ENCODE data around the gene NAAA. TPM values are rescaled to one million over a fixed set of nuclear protein-coding genes. Genes with fewer than 3 reads are reported as not detected.

NAAA gene
- total and polyA plus RNA-seq, 9 of the 15 experiments (the other 6 are each of a cell fraction or from before 2014, with no cell fraction given) = 1.3 to 7.9 (median 5.9) TPM

DNA sequence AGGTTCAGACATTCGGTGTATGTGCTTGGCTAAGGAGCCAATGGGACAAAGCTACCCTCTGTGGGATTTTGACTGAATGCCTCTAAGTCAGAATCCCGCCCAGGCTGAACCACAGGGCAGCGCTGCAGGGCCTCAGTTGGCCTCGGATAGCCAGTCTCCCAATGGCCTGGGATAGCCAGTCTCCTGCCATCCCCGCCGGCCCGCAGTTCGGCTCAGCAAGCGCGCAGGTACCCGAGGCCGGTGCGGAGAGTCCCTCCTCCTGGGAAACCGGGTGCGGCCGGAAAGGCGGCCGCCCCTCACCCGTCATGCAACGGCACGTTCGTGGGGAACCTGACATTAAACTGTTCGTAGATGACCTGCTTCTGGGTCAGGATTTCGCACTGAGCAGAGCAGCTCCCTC is 54.7 kb downstream of the NAAA start:
- H2AFZ ChIP-seq (ENCODE audit: low read depth, low read length) = no peak overlapping the region
- no peak overlapping the region for H3K4me3 ChIP-seq
- DNase-seq (ENCODE audit: extremely low read depth in 1 of 4, low spot score in 3 of 4) (no peak), ATAC-seq (no peak), FAIRE-seq (no peak)
- peaks cover 0 to 4% of the 10 kb centered on the region in 2 experiments; a peak in 2 of 5 replicates for H3K4me1 ChIP-seq (replicated peaks in 1 of 2; ENCODE audit: control insufficient read depth in 2 of 2, insufficient read depth in 2 of 2, low read length in 2 of 2)
- no peaks in the 10 kb centered on the region for H4K20me1 ChIP-seq (replicated peaks; ENCODE audit: control insufficient read depth, insufficient read depth, low read length)
- POLR2A ChIA-PET = no interaction called here
- BruUV-seq (replicated peaks) = no TSS peak
- no peak overlapping the region for H3K27ac ChIP-seq (ENCODE audit: extremely low read depth, low read depth, low read length)
- TF ChIP-seq, protein P1, sequence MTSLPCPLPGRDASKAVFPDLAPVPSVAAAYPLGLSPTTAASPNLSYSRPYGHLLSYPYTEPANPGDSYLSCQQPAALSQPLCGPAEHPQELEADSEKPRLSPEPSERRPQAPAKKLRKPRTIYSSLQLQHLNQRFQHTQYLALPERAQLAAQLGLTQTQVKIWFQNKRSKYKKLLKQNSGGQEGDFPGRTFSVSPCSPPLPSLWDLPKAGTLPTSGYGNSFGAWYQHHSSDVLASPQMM (CRISPR knock-in tag; IDR thresholded peaks at IDR 0.05) = no peak
- TF ChIP-seq CHD2 (IDR thresholded peaks at IDR 0.05; ENCODE audit: low read depth, low read length) = no peak
- no peak for TF ChIP-seq GATAD2A (IDR thresholded peaks at IDR 0.05)
- TF ChIP-seq SMC3 (conservative IDR thresholded peaks at IDR 0.05; ENCODE audit: insufficient read depth, low read depth, low read length) = no peak
- no peak for TF ChIP-seq PHB2 (IDR thresholded peaks at IDR 0.05; ENCODE audit: low read depth)
- TF ChIP-seq NCOA6 (IDR thresholded peaks at IDR 0.05) = no peak
- WGBS (ENCODE audit: insufficient coverage, low coverage, missing lambda C conversion rate) = 25% methylated on average over 23 of the region's 24 CpGs
- H3K36me3 ChIP-seq (ENCODE audit: control insufficient read depth, insufficient read depth, low read length) = no peaks in the 10 kb centered on the region
- no peaks in the 10 kb centered on the region for H3K9me1 ChIP-seq (ENCODE audit: control insufficient read depth, insufficient read depth, low read length)
- H3K9me3 ChIP-seq (replicated peaks; ENCODE audit: control insufficient read depth, insufficient read depth, low read depth, low read length) = no peaks in the 10 kb centered on the region
- H3K27me3 ChIP-seq (ENCODE audit: control insufficient read depth in 2 of 2, insufficient read depth in 2 of 2, low read length in 2 of 2) = peaks cover 29 to 31% of the 10 kb centered on the region in 2 experiments; a peak in 4 of 5 replicates
- CTCF ChIA-PET (ENCODE audit: low intra/inter-chr PET ratio) = no interaction called here
- no peak overlapping the region for H3K4me2 ChIP-seq (ENCODE audit: insufficient read depth, low read length)
- no peaks in the 10 kb centered on the region for H3K79me2 ChIP-seq (ENCODE audit: control insufficient read depth, insufficient read depth, low read length)
- in situ Hi-C loops (cut with MboI) = no loop called here
- intact Hi-C loops (cut with micrococcal nuclease) = no loop called here
- H3K9ac ChIP-seq (ENCODE audit: insufficient read depth in 1 of 2, low read depth in 2 of 2, low read length in 2 of 2) = no peak overlapping the region

DNA sequence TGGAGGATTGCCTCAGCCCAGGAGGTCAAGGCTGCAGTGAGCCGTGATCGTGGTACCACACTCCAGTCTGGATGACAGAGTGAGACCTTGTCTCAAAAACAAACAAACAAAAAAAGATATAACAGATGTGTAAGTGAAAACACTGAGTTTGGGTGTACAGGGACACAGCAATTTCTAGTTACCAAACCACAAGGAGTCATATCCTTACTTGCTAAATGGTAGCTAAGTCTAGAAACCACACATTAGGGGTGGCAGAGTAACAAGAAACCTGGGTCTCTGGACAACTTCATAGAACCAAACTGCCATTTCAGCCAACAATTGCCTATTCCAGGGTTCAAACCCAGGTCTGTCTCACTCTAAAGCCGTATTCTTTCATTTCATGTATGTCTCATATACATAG is 59.3 kb downstream of the NAAA start:
- Histone ChIP-seq H3K36me3 (ENCODE audit: control insufficient read depth, insufficient read depth, low read length) (no peaks in the 10 kb centered on the region), H3K79me2 (ENCODE audit: control insufficient read depth, insufficient read depth, low read length) (no peaks in the 10 kb centered on the region), H4K20me1 (replicated peaks; ENCODE audit: control insufficient read depth, insufficient read depth, low read length) (no peaks in the 10 kb centered on the region), H2AFZ (ENCODE audit: low read depth, low read length) (no peak overlapping the region), H3K4me1 (replicated peaks in 1 of 2; ENCODE audit: control insufficient read depth in 2 of 2, insufficient read depth in 2 of 2, low read length in 2 of 2) (peaks cover 0 to 4% of the 10 kb centered on the region in 2 experiments; a peak in 2 of 5 replicates), H3K27ac (ENCODE audit: extremely low read depth, low read depth, low read length) (no peak overlapping the region), H3K4me2 (ENCODE audit: insufficient read depth, low read length) (no peak overlapping the region), H3K4me3 (no peak overlapping the region), H3K9me1 (ENCODE audit: control insufficient read depth, insufficient read depth, low read length) (no peaks in the 10 kb centered on the region), H3K27me3 (ENCODE audit: control insufficient read depth in 2 of 2, insufficient read depth in 2 of 2, low read length in 2 of 2) (peaks cover 20 to 23% of the 10 kb centered on the region in 2 experiments; a peak in 4 of 5 replicates), H3K9me3 (replicated peaks; ENCODE audit: control insufficient read depth, insufficient read depth, low read depth, low read length) (no peaks in the 10 kb centered on the region), H3K9ac (ENCODE audit: insufficient read depth in 1 of 2, low read depth in 2 of 2, low read length in 2 of 2) (no peak overlapping the region)
- ATAC-seq = no peak
- intact Hi-C loops (cut with micrococcal nuclease) = no loop called here
- FAIRE-seq = no peak
- ChIA-PET POLR2A (no interaction called here), CTCF (ENCODE audit: low intra/inter-chr PET ratio) (no interaction called here)
- in situ Hi-C loops (cut with MboI) = no loop called here
- no peak for DNase-seq (ENCODE audit: extremely low read depth in 1 of 4, low spot score in 3 of 4)
- WGBS (ENCODE audit: insufficient coverage, low coverage, missing lambda C conversion rate) = 0% methylated on average over 3 of the region's 3 CpGs
- no TSS peak for BruUV-seq (replicated peaks)
- TF ChIP-seq, protein P2, sequence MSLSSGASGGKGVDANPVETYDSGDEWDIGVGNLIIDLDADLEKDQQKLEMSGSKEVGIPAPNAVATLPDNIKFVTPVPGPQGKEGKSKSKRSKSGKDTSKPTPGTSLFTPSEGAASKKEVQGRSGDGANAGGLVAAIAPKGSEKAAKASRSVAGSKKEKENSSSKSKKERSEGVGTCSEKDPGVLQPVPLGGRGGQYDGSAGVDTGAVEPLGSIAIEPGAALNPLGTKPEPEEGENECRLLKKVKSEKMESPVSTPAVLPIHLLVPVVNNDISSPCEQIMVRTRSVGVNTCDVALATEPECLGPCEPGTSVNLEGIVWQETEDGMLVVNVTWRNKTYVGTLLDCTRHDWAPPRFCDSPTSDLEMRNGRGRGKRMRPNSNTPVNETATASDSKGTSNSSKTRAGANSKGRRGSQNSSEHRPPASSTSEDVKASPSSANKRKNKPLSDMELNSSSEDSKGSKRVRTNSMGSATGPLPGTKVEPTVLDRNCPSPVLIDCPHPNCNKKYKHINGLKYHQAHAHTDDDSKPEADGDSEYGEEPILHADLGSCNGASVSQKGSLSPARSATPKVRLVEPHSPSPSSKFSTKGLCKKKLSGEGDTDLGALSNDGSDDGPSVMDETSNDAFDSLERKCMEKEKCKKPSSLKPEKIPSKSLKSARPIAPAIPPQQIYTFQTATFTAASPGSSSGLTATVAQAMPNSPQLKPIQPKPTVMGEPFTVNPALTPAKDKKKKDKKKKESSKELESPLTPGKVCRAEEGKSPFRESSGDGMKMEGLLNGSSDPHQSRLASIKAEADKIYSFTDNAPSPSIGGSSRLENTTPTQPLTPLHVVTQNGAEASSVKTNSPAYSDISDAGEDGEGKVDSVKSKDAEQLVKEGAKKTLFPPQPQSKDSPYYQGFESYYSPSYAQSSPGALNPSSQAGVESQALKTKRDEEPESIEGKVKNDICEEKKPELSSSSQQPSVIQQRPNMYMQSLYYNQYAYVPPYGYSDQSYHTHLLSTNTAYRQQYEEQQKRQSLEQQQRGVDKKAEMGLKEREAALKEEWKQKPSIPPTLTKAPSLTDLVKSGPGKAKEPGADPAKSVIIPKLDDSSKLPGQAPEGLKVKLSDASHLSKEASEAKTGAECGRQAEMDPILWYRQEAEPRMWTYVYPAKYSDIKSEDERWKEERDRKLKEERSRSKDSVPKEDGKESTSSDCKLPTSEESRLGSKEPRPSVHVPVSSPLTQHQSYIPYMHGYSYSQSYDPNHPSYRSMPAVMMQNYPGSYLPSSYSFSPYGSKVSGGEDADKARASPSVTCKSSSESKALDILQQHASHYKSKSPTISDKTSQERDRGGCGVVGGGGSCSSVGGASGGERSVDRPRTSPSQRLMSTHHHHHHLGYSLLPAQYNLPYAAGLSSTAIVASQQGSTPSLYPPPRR (CRISPR knock-in tag; IDR thresholded peaks at IDR 0.05; ENCODE audit: borderline replicate concordance) = no peak
- TF ChIP-seq GABPA (tag; conservative IDR thresholded peaks at IDR 0.05; ENCODE audit: low read depth) = no peak
- TF ChIP-seq HLTF (IDR thresholded peaks at IDR 0.05) = no peak
- TF ChIP-seq EGR1 (conservative IDR thresholded peaks at IDR 0.05) = no peak
- TF ChIP-seq RFX7 (CRISPR knock-in tag; IDR thresholded peaks at IDR 0.05) = no peak

Measured in K562 (cell line).